PC-3 (cell line): Measurements from ENCODE around the gene CASD1. TPM values are rescaled to one million over a fixed set of nuclear protein-coding genes. Genes with fewer than 3 reads are reported as not detected.

ENCODE experiments used
- ATAC-seq: fragments of 200-7000 bp; cut with Tn5 transposase; 2 replicates; pipeline ENCODE4 v1.9.1; 2020; ENCODE audit warnings: mild to moderate bottlenecking, moderate library complexity
- BruUV-seq: library from RNA; stranded (reverse); fragments of 400-500 nt; replicated peaks from 2 replicates; lab custom pipeline; 2021; lab: Mats Ljungman, UMichigan
- CTCF ChIA-PET: fragments of 300-600 bp; sonication (Branson Sonifier 250); formaldehyde crosslinking; loops from one replicate; lab custom pipeline; 2022; ENCODE audit warnings: antibody characterized with exemption; lab: Charles Lee
- POLR2A ChIA-PET: fragments of 300-600 bp; sonication (Branson Sonifier 250); formaldehyde crosslinking; loops from one replicate; lab custom pipeline; 2022; ENCODE audit warnings: antibody characterized with exemption; ENCODE audit not compliant: unreplicated experiment; lab: Charles Lee
- DNase-seq: peaks from one replicate; pipeline ENCODE4 v3.0.0-alpha.2; 2015
- H2AFZ ChIP-seq: fragments of 300-600 bp; sonication (generic); 2 replicates; pipeline ENCODE4 v1.6.0; 2016; ENCODE audit warnings: antibody characterized with exemption, low read length
- H3F3A ChIP-seq: fragments of 300-600 bp; sonication (generic); one replicate; pipeline ENCODE4 v1.6.0; 2017; ENCODE audit warnings: antibody characterized with exemption, low read length, control low read depth, mild to moderate bottlenecking; ENCODE audit not compliant: unreplicated experiment
- H3K27ac ChIP-seq: fragments of 300-600 bp; sonication (generic); 2 replicates; pipeline ENCODE4 v1.5.1; 2016; ENCODE audit warnings: mild to moderate bottlenecking, low read length
- H3K27me3 ChIP-seq: fragments of 300-600 bp; sonication (generic); 2 replicates; pipeline ENCODE4 v1.6.1; 2016; ENCODE audit warnings: low read length, mixed read lengths
- H3K36me3 ChIP-seq: fragments of 300-600 bp; sonication (generic); 2 replicates; pipeline ENCODE4 v1.6.1; 2016; ENCODE audit warnings: low read depth, mixed run types, low read length, mixed read lengths
- H3K4me1 ChIP-seq: fragments of 300-600 bp; sonication (generic); 2 replicates; pipeline ENCODE4 v1.5.1; 2016; ENCODE audit warnings: low read length; ENCODE audit not compliant: insufficient read depth
- H3K4me2 ChIP-seq: fragments of 300-600 bp; sonication (generic); 2 replicates; pipeline ENCODE4 v1.6.0; 2016; ENCODE audit warnings: low read length
- H3K4me3 ChIP-seq: fragments of 300-600 bp; sonication (generic); 2 replicates; pipeline ENCODE4 v1.5.1; 2016; ENCODE audit warnings: mild to moderate bottlenecking, low read length, mixed read lengths
- H3K79me2 ChIP-seq: fragments of 300-600 bp; sonication (generic); 2 replicates; pipeline ENCODE4 v1.6.1; 2017; ENCODE audit warnings: low read length, mixed read lengths
- H3K9ac ChIP-seq: fragments of 300-600 bp; sonication (generic); 2 replicates; pipeline ENCODE4 v1.6.0; 2016; ENCODE audit warnings: mild to moderate bottlenecking, low read length
- H3K9me2 ChIP-seq: fragments of 300-600 bp; sonication (generic); replicated peaks from 2 replicates; pipeline ENCODE4 v1.6.1; 2016; ENCODE audit warnings: mixed run types, low read length, mixed read lengths
- H3K9me3 ChIP-seq: fragments of 300-600 bp; sonication (generic); 2 replicates; pipeline ENCODE4 v1.6.1; 2016; ENCODE audit warnings: low read length, mixed read lengths
- H4K20me1 ChIP-seq: fragments of 300-600 bp; sonication (generic); 2 replicates; pipeline ENCODE4 v1.6.1; 2016; ENCODE audit warnings: low read length, mixed read lengths
- CTCF ChIP-seq: fragments of 300-600 bp; sonication (generic); conservative IDR thresholded peaks from 2 replicates; pipeline ENCODE4 v1.5.1; 2017; ENCODE audit warnings: antibody characterized with exemption, low read depth, mild to moderate bottlenecking, low read length
- EZH2 ChIP-seq: fragments of 300-600 bp; sonication (generic); IDR thresholded peaks from one replicate; pipeline ENCODE4 v1.6.1; 2017; ENCODE audit warnings: antibody characterized with exemption, mild to moderate bottlenecking, low read length; ENCODE audit not compliant: unreplicated experiment
- EZH2phosphoT487 ChIP-seq: fragments of 300-600 bp; sonication (generic); IDR thresholded peaks from 2 replicates; pipeline ENCODE4 v1.6.1; 2018; ENCODE audit warnings: mild to moderate bottlenecking, antibody characterized with exemption, low read length, borderline replicate concordance
- intact Hi-C: fragments of 100-400 bp; cut with micrococcal nuclease; formaldehyde crosslinking; loops from 2 replicates; pipeline ENCODE4 v1.9.0; 2023
- total RNA-seq: library from RNA; depleted of rRNA; stranded (reverse); fragments of >200 nt; gene quantifications from 2 replicates; pipeline ENCODE4 v1.2.3, GENCODE V29; 2014

CASD1 gene
- total RNA-seq, 1 experiment from 2014 or later = 9.3 TPM

- H3K4me2 ChIP-seq = no peak overlapping the region
- H3K79me2 ChIP-seq = no peaks in the 10 kb centered on the region
- H3F3A ChIP-seq = no peaks in the 10 kb centered on the region
- no peak overlapping the region for H3K27ac ChIP-seq
- no TSS peak for BruUV-seq
- POLR2A ChIA-PET = no interaction called here
- TF ChIP-seq CTCF (no peak), EZH2 (no peak), EZH2phosphoT487 (no peak)
- DNase-seq = no peak
- intact Hi-C loops = no loop called here
- H3K9me2 ChIP-seq = no peaks in the 10 kb centered on the region
- ATAC-seq = no peak
- H3K36me3 ChIP-seq = no peaks in the 10 kb centered on the region
- no peak overlapping the region for H3K4me3 ChIP-seq
- H4K20me1 ChIP-seq = no peaks in the 10 kb centered on the region
- H3K9me3 ChIP-seq = no peaks in the 10 kb centered on the region
- CTCF ChIA-PET = no interaction called here
- no peak overlapping the region for H3K9ac ChIP-seq
- H2AFZ ChIP-seq = no peak overlapping the region
- no peaks in the 10 kb centered on the region for H3K4me1 ChIP-seq
- no peaks in the 10 kb centered on the region for H3K27me3 ChIP-seq
Observed at GRCh38 chr7:94498918-94499317, 10.7 kb upstream of the CASD1 start.

- ChIA-PET CTCF (no interaction called here), POLR2A (no interaction called here)
- H3K27me3 ChIP-seq = no peaks in the 10 kb centered on the region
- TF ChIP-seq EZH2phosphoT487 (no peak), EZH2 (no peak), CTCF (no peak)
- H3K4me1 ChIP-seq = peaks cover 28% of the 10 kb centered on the region
- no peak overlapping the region for H3K9ac ChIP-seq
- H3K4me3 ChIP-seq = no peak overlapping the region
- H3K9me2 ChIP-seq = no peaks in the 10 kb centered on the region
- DNase-seq (no peak), ATAC-seq (no peak)
- no peaks in the 10 kb centered on the region for H4K20me1 ChIP-seq
- peaks cover 22% of the 10 kb centered on the region for H3K79me2 ChIP-seq
- H3K9me3 ChIP-seq = no peaks in the 10 kb centered on the region
- no peak overlapping the region for H3K4me2 ChIP-seq
- no peak overlapping the region for H3K27ac ChIP-seq
- H3K36me3 ChIP-seq = no peaks in the 10 kb centered on the region
- intact Hi-C loops = no loop called here
- no TSS peak for BruUV-seq
- H3F3A ChIP-seq = no peaks in the 10 kb centered on the region
- no peak overlapping the region for H2AFZ ChIP-seq
Observed at GRCh38 chr7:94507462-94507861, 2.1 kb upstream of the CASD1 start.

- no peaks in the 10 kb centered on the region for H3K9me2 ChIP-seq
- no peak overlapping the region for H3K27ac ChIP-seq
- POLR2A ChIA-PET = no interaction called here
- DNase-seq (no peak), ATAC-seq (no peak)
- no peaks in the 10 kb centered on the region for H3K36me3 ChIP-seq
- TF ChIP-seq EZH2 = no peak
- peaks cover 27% of the 10 kb centered on the region for H3K79me2 ChIP-seq
- H3K27me3 ChIP-seq = no peaks in the 10 kb centered on the region
- no peak overlapping the region for H3K4me3 ChIP-seq
- no peaks in the 10 kb centered on the region for H3F3A ChIP-seq
- CTCF ChIA-PET = no interaction called here
- no peak overlapping the region; the same call in 1 of the 2 replicates for H3K4me2 ChIP-seq
- H3K4me1 ChIP-seq = peaks cover 29% of the 10 kb centered on the region
- no TSS peak for BruUV-seq
- no peak overlapping the region for H2AFZ ChIP-seq
- intact Hi-C loops = loop anchor here (2.0 kb wide), 1 partner anchor 41 kb away; no protein-coding TSS in a partner anchor
- H3K9ac ChIP-seq = no peak overlapping the region
- H4K20me1 ChIP-seq = no peaks in the 10 kb centered on the region
- no peaks in the 10 kb centered on the region for H3K9me3 ChIP-seq
Observed at GRCh38 chr7:94507962-94508361, 1.6 kb upstream of the CASD1 start.
